H1 (cell line): ENCODE results near the gene THRB. TPM values are rescaled to one million over a fixed set of nuclear protein-coding genes. Genes with fewer than 3 reads are reported as not detected.

Source experiments
- CBX5 ChIP-seq: fragments of 300-800, 300-1000 bp; sonication (generic); IDR thresholded peaks from 2 replicates; pipeline ENCODE4 v1.7.1; 2016; ENCODE audit warnings: antibody characterized with exemption, low read length, low read depth
- CHD2 ChIP-seq: IDR thresholded peaks from 2 replicates; pipeline ENCODE4 v1.6.1; 2012; ENCODE audit warnings: low read length, improper control_type of control experiment
- CREB1 ChIP-seq: IDR thresholded peaks from 2 replicates; pipeline ENCODE4 v1.6.1; 2012; ENCODE audit warnings: inconsistent platforms
- EZH2 ChIP-seq: fragments of 200-600 bp; sonication (generic); IDR thresholded peaks from 2 replicates; pipeline ENCODE4 v1.7.1; 2012; ENCODE audit warnings: low read depth, mild to moderate bottlenecking, moderate library complexity, low read length, inconsistent platforms; ENCODE audit not compliant: severe bottlenecking
- FOSL1 ChIP-seq: IDR thresholded peaks from 2 replicates; pipeline ENCODE4 v1.6.1; 2011; ENCODE audit warnings: mild to moderate bottlenecking, low read depth, low read length, moderate library complexity; ENCODE audit not compliant: insufficient read depth
- POLR2AphosphoS5 ChIP-seq: IDR thresholded peaks from 2 replicates; pipeline ENCODE4 v1.6.1; 2011; ENCODE audit warnings: low read depth, low read length
- SAP30 ChIP-seq: fragments of 300-600 bp; sonication (generic); IDR thresholded peaks from 2 replicates; pipeline ENCODE4 v1.7.1; 2012; ENCODE audit warnings: low read length, moderate library complexity, mild to moderate bottlenecking, inconsistent platforms; ENCODE audit not compliant: insufficient read depth, insufficient replicate concordance
- TAF7 ChIP-seq: optimal IDR thresholded peaks from 2 replicates; pipeline ENCODE3; 2011; ENCODE audit warnings: low read depth, mild to moderate bottlenecking, inconsistent platforms, low read length, moderate library complexity, borderline replicate concordance
- ZNF274 ChIP-seq: IDR thresholded peaks from 2 replicates; pipeline ENCODE4 v1.7.0; 2012; ENCODE audit warnings: low read length, borderline replicate concordance; ENCODE audit errors: extremely low read depth
- polyA plus RNA-seq, 7 experiments: library from polyadenylated mRNA; depleted of rRNA in 3 of 7; stranded (reverse) in 5 of 7; unstranded in 2 of 7; fragments of >200 nt in 5 of 7; fragments of 200-250 nt in 2 of 7; gene quantifications; 1 replicate in 5 of 7; 2 replicates in 1 of 7; 4 replicates in 1 of 7; pipeline versions ENCODE4 v1.2.1 to v1.2.3, GENCODE V29; 2011 to 2013; ENCODE audit warnings: missing spikeins in 2 of 7, mixed read lengths in 2 of 7
- total RNA-seq: library from RNA; stranded (reverse); fragmentation: NEBNext Ultra II Directional; extraction: Animal tissue kit (Norgen Biotek cat#: 25700); gene quantifications from 2 replicates; pipeline ENCODE4 v1.2.1, GENCODE V29; 2021
- TF ChIP-seq, protein P1 (sequence below): fragments of 300-600 bp; sonication (generic); IDR thresholded peaks from 2 replicates; pipeline ENCODE4 v1.7.1; 2012; ENCODE audit warnings: low read length, moderate library complexity, mild to moderate bottlenecking, inconsistent platforms; ENCODE audit not compliant: insufficient replicate concordance
- TF ChIP-seq, protein P2 (sequence below): IDR thresholded peaks from 2 replicates; pipeline ENCODE4 v1.6.1; 2012; ENCODE audit warnings: inconsistent platforms

Gene THRB
- total and polyA plus RNA-seq, 2 of the 8 experiments (the other 6 are each of a cell fraction or from before 2014, with no cell fraction given) = 0.98 to 3.9 TPM

DNA sequence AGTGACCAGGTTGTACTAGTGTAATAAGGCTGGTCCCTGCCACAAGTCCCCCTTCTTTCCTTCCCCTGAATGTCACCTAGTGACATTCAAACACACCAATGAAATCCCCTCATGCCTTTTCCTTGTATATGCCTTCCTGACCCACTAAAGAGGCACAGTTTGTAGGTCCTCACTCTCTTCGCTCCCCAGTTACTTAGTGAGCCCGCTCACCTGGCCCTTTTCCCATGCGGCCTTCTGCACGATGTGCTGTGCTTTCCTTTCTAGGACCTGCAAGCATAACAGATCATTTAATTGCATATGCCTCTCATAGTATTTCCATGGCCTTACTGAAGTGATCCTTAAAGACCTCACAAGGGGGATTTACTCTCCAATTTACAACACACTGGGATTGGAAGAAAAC, 146.3 kb downstream of the THRB start (continued):
- TF ChIP-seq, protein P1, sequence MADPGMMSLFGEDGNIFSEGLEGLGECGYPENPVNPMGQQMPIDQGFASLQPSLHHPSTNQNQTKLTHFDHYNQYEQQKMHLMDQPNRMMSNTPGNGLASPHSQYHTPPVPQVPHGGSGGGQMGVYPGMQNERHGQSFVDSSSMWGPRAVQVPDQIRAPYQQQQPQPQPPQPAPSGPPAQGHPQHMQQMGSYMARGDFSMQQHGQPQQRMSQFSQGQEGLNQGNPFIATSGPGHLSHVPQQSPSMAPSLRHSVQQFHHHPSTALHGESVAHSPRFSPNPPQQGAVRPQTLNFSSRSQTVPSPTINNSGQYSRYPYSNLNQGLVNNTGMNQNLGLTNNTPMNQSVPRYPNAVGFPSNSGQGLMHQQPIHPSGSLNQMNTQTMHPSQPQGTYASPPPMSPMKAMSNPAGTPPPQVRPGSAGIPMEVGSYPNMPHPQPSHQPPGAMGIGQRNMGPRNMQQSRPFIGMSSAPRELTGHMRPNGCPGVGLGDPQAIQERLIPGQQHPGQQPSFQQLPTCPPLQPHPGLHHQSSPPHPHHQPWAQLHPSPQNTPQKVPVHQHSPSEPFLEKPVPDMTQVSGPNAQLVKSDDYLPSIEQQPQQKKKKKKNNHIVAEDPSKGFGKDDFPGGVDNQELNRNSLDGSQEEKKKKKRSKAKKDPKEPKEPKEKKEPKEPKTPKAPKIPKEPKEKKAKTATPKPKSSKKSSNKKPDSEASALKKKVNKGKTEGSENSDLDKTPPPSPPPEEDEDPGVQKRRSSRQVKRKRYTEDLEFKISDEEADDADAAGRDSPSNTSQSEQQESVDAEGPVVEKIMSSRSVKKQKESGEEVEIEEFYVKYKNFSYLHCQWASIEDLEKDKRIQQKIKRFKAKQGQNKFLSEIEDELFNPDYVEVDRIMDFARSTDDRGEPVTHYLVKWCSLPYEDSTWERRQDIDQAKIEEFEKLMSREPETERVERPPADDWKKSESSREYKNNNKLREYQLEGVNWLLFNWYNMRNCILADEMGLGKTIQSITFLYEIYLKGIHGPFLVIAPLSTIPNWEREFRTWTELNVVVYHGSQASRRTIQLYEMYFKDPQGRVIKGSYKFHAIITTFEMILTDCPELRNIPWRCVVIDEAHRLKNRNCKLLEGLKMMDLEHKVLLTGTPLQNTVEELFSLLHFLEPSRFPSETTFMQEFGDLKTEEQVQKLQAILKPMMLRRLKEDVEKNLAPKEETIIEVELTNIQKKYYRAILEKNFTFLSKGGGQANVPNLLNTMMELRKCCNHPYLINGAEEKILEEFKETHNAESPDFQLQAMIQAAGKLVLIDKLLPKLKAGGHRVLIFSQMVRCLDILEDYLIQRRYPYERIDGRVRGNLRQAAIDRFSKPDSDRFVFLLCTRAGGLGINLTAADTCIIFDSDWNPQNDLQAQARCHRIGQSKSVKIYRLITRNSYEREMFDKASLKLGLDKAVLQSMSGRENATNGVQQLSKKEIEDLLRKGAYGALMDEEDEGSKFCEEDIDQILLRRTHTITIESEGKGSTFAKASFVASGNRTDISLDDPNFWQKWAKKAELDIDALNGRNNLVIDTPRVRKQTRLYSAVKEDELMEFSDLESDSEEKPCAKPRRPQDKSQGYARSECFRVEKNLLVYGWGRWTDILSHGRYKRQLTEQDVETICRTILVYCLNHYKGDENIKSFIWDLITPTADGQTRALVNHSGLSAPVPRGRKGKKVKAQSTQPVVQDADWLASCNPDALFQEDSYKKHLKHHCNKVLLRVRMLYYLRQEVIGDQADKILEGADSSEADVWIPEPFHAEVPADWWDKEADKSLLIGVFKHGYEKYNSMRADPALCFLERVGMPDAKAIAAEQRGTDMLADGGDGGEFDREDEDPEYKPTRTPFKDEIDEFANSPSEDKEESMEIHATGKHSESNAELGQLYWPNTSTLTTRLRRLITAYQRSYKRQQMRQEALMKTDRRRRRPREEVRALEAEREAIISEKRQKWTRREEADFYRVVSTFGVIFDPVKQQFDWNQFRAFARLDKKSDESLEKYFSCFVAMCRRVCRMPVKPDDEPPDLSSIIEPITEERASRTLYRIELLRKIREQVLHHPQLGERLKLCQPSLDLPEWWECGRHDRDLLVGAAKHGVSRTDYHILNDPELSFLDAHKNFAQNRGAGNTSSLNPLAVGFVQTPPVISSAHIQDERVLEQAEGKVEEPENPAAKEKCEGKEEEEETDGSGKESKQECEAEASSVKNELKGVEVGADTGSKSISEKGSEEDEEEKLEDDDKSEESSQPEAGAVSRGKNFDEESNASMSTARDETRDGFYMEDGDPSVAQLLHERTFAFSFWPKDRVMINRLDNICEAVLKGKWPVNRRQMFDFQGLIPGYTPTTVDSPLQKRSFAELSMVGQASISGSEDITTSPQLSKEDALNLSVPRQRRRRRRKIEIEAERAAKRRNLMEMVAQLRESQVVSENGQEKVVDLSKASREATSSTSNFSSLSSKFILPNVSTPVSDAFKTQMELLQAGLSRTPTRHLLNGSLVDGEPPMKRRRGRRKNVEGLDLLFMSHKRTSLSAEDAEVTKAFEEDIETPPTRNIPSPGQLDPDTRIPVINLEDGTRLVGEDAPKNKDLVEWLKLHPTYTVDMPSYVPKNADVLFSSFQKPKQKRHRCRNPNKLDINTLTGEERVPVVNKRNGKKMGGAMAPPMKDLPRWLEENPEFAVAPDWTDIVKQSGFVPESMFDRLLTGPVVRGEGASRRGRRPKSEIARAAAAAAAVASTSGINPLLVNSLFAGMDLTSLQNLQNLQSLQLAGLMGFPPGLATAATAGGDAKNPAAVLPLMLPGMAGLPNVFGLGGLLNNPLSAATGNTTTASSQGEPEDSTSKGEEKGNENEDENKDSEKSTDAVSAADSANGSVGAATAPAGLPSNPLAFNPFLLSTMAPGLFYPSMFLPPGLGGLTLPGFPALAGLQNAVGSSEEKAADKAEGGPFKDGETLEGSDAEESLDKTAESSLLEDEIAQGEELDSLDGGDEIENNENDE = no peak
- TF ChIP-seq SAP30 = no peak
- TF ChIP-seq EZH2 = no peak
- TF ChIP-seq, protein P2, sequence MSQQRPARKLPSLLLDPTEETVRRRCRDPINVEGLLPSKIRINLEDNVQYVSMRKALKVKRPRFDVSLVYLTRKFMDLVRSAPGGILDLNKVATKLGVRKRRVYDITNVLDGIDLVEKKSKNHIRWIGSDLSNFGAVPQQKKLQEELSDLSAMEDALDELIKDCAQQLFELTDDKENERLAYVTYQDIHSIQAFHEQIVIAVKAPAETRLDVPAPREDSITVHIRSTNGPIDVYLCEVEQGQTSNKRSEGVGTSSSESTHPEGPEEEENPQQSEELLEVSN = no peak
- TF ChIP-seq FOSL1 = no peak
- no peak for TF ChIP-seq CHD2
- no peak for TF ChIP-seq ZNF274
- no peak for TF ChIP-seq CREB1
- no peak for TF ChIP-seq TAF7
- TF ChIP-seq CBX5 = no peak
- TF ChIP-seq POLR2AphosphoS5 = no peak
